Neural progenitor cell (in vitro differentiated cells): ENCODE results near the gene TAF4.
"Not testable (repeated sequence)": the region's sequence is repeated elsewhere in the genome, so short reads cannot be mapped to it uniquely, and the experiment has no call there.

Experiments
- EZH2 ChIP-seq: fragments of 200-600 bp; sonication (generic); IDR thresholded peaks from 2 replicates; pipeline ENCODE4 v1.6.1; 2017; ENCODE audit warnings: antibody characterized with exemption, mild to moderate bottlenecking, moderate library complexity
- TF ChIP-seq, protein P1 (sequence below): fragments of 200-600 bp; sonication (generic); IDR thresholded peaks from 2 replicates; pipeline ENCODE4 v1.5.1; 2017; ENCODE audit warnings: antibody characterized with exemption, mild to moderate bottlenecking

DNA sequence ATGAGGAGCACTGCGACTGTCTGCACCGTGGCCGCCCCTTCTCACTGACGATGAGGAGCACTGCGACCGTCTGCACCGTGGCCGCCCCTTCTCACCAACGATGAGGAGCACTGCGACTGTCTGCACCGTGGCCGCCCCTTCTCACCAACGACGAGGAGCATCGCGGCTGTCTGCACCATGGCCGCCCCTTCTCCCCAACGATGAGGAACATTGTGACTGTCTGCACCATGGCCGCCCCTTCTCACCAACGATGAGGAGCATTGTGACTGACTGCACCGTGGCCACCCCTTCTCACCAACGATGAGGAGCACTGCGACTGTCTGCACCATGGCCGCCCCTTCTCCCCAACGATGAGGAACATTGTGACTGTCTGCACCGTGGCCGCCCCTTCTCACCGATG, 117.6 kb downstream of the TAF4 start:
- TF ChIP-seq, protein P1, sequence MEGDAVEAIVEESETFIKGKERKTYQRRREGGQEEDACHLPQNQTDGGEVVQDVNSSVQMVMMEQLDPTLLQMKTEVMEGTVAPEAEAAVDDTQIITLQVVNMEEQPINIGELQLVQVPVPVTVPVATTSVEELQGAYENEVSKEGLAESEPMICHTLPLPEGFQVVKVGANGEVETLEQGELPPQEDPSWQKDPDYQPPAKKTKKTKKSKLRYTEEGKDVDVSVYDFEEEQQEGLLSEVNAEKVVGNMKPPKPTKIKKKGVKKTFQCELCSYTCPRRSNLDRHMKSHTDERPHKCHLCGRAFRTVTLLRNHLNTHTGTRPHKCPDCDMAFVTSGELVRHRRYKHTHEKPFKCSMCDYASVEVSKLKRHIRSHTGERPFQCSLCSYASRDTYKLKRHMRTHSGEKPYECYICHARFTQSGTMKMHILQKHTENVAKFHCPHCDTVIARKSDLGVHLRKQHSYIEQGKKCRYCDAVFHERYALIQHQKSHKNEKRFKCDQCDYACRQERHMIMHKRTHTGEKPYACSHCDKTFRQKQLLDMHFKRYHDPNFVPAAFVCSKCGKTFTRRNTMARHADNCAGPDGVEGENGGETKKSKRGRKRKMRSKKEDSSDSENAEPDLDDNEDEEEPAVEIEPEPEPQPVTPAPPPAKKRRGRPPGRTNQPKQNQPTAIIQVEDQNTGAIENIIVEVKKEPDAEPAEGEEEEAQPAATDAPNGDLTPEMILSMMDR, result not testable (repeated sequence)
- TF ChIP-seq EZH2, result not testable (repeated sequence)
